Prostate gland (tissue), 2 donors: ENCODE measurements around the gene GPAT2.
"Not testable (repeated sequence)": the region's sequence is repeated elsewhere in the genome, so short reads cannot be mapped to it uniquely, and the experiment has no call there.

Experiments used
- CTCF ChIP-seq, 4 experiments: fragments of 200-600 bp in 2 of 4; fragments of 450-650 bp in 2 of 4; sonication (generic) in 2 of 4; IDR thresholded peaks; 1 replicate in 3 of 4; 2 replicates in 1 of 4; pipeline ENCODE4 v1.5.1; 2016 to 2019; ENCODE audit warnings: antibody characterized with exemption in 4 of 4, mild to moderate bottlenecking in 2 of 4, moderate library complexity in 2 of 4
- POLR2A ChIP-seq: fragments of 450-650 bp; IDR thresholded peaks from one replicate; pipeline ENCODE4 v1.6.1; 2016; ENCODE audit warnings: antibody characterized with exemption, mild to moderate bottlenecking
- POLR2AphosphoS5 ChIP-seq: sonication (generic); formaldehyde crosslinking; IDR thresholded peaks from one replicate; pipeline ENCODE4 v1.6.1; 2017; ENCODE audit warnings: antibody characterized with exemption

GRCh38 chr2:96019909-96020590, 14.7 kb downstream of the GPAT2 start:
- TF ChIP-seq POLR2A; CTCF (IDR thresholded peaks at IDR 0.05); POLR2AphosphoS5: not testable (repeated sequence)
